C4-2B (cell line): ENCODE measurements around the gene LMF1.

Experiments
- ZFX ChIP-seq: fragments of 450-650 bp; IDR thresholded peaks from 2 replicates; pipeline ENCODE4 v1.6.1; 2017
- TF ChIP-seq, protein P1 (sequence below): fragments of 450-650 bp; conservative IDR thresholded peaks from 2 replicates; pipeline ENCODE4 v1.5.1; 2017; ENCODE audit warnings: mild to moderate bottlenecking

DNA sequence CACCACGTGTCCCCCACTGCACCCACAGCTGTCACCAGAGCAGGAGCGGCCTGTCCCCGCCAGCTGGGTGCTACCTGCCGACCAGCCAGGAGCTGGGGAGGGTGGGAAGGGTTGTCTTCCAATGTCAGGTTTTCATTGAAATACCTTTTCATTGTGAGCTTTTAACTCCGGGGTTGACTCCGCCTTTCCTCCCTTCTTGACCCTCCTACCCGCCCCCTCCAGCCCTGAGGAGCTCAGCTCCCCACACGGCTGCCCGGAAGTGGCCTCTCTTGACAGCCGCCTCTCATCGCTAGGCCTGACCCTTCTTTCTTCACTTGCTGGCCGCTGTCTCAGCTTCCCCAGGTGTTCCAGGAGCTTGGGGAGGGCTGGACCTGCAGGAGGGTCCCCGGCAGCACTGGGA is 149.0 kb downstream of the LMF1 start:
- TF ChIP-seq, protein P1, sequence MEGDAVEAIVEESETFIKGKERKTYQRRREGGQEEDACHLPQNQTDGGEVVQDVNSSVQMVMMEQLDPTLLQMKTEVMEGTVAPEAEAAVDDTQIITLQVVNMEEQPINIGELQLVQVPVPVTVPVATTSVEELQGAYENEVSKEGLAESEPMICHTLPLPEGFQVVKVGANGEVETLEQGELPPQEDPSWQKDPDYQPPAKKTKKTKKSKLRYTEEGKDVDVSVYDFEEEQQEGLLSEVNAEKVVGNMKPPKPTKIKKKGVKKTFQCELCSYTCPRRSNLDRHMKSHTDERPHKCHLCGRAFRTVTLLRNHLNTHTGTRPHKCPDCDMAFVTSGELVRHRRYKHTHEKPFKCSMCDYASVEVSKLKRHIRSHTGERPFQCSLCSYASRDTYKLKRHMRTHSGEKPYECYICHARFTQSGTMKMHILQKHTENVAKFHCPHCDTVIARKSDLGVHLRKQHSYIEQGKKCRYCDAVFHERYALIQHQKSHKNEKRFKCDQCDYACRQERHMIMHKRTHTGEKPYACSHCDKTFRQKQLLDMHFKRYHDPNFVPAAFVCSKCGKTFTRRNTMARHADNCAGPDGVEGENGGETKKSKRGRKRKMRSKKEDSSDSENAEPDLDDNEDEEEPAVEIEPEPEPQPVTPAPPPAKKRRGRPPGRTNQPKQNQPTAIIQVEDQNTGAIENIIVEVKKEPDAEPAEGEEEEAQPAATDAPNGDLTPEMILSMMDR = no peak
- TF ChIP-seq ZFX = no peak
